CD14-positive monocyte (primary cell): ENCODE results near the gene DTWD2. TPM values are rescaled to one million over a fixed set of nuclear protein-coding genes. Genes with fewer than 3 reads are reported as not detected.
A peak's percentile ranks its signal among the peaks of the same experiment; 100 is the strongest.

ENCODE experiments used
- DNase-seq, 3 donors: peaks; one replicate each; pipeline ENCODE4 v3.0.0-alpha.2; 2011 to 2022
- H2AFZ ChIP-seq: 2 replicates; pipeline ENCODE4 v1.6.0; 2012; ENCODE audit warnings: mild to moderate bottlenecking, low read depth, low read length, inconsistent platforms; ENCODE audit not compliant: insufficient read depth, poor library complexity, severe bottlenecking
- H3K27ac ChIP-seq, 2 donors: 1 replicate in 1 of 2; 2 replicates in 1 of 2; pipeline ENCODE4 v1.5.1; 2012 to 2013; ENCODE audit warnings: low read length in 2 of 2, control low read depth in 1 of 2, inconsistent platforms in 1 of 2, low read depth in 1 of 2, mild to moderate bottlenecking in 1 of 2
- H3K27me3 ChIP-seq, 2 donors: one replicate each; pipeline versions ENCODE4 v1.6.0 to v1.6.1; 2011 to 2013; ENCODE audit warnings: low read length in 2 of 2; ENCODE audit not compliant: control insufficient read depth in 2 of 2, insufficient read depth in 2 of 2
- H3K36me3 ChIP-seq, 2 donors: replicated peaks in 1 of 2; 1 replicate in 1 of 2; 2 replicates in 1 of 2; pipeline versions ENCODE4 v1.5.1 to v1.6.1; 2012 to 2013; ENCODE audit warnings: low read length in 2 of 2, control low read depth in 1 of 2, inconsistent platforms in 1 of 2, mild to moderate bottlenecking in 1 of 2; ENCODE audit not compliant: insufficient read depth in 2 of 2, control insufficient read depth in 1 of 2
- H3K4me1 ChIP-seq, 2 donors: 1 replicate in 1 of 2; 2 replicates in 1 of 2; pipeline versions ENCODE4 v1.5.1 to v1.6.1; 2012 to 2013; ENCODE audit warnings: low read length in 2 of 2, control low read depth in 1 of 2, inconsistent platforms in 1 of 2, mild to moderate bottlenecking in 1 of 2, moderate library complexity in 1 of 2; ENCODE audit not compliant: insufficient read depth in 2 of 2, control insufficient read depth in 1 of 2
- H3K4me2 ChIP-seq: replicated peaks from 2 replicates; pipeline ENCODE3; 2012; ENCODE audit warnings: low read length, moderate library complexity, mild to moderate bottlenecking; ENCODE audit not compliant: poor library complexity, severe bottlenecking; ENCODE audit errors: extremely low read depth
- H3K4me3 ChIP-seq, 3 experiments: fragments of 200-600 bp in 1 of 3; sonication (generic) in 1 of 3; replicated peaks in 1 of 3; 1 replicate in 2 of 3; 2 replicates in 1 of 3; pipeline ENCODE4 v1.5.1; 2011 to 2013; ENCODE audit warnings: low read length in 3 of 3, mild to moderate bottlenecking in 3 of 3, control low read depth in 2 of 3, low read depth in 2 of 3, inconsistent platforms in 1 of 3, moderate library complexity in 1 of 3
- H3K79me2 ChIP-seq: 2 replicates; pipeline ENCODE4 v1.6.0; 2012; ENCODE audit warnings: mild to moderate bottlenecking, control low read depth, inconsistent platforms, low read length, moderate library complexity; ENCODE audit not compliant: insufficient read depth
- H3K9ac ChIP-seq: 2 replicates; pipeline ENCODE4 v1.6.0; 2017; ENCODE audit warnings: low read length, mild to moderate bottlenecking; ENCODE audit not compliant: insufficient read depth, poor library complexity, severe bottlenecking
- H3K9me3 ChIP-seq, 2 donors: replicated peaks in 1 of 2; 1 replicate in 1 of 2; 2 replicates in 1 of 2; pipeline versions ENCODE4 v1.5.1 to v1.6.1; 2012 to 2013; ENCODE audit warnings: low read length in 2 of 2, control low read depth in 1 of 2; ENCODE audit not compliant: control insufficient read depth in 1 of 2, insufficient read depth in 1 of 2
- H4K20me1 ChIP-seq: 2 replicates; pipeline ENCODE4 v1.6.0; 2012; ENCODE audit warnings: mild to moderate bottlenecking, low read length, control low read depth, moderate library complexity; ENCODE audit not compliant: insufficient read depth
- H3K27ac Mint-ChIP-seq, 7 donors: one replicate each; pipeline ENCODE4 v1.8.0; 2020; ENCODE audit warnings: mild to moderate bottlenecking in 7 of 7, mixed read lengths in 7 of 7, moderate library complexity in 6 of 7, inconsistent platforms in 2 of 7
- H3K27me3 Mint-ChIP-seq, 3 donors: one replicate each; pipeline ENCODE4 v1.8.0; 2021 to 2022; ENCODE audit warnings: low read depth in 3 of 3, mild to moderate bottlenecking in 3 of 3, mixed read lengths in 3 of 3, moderate library complexity in 3 of 3, inconsistent platforms in 1 of 3
- H3K36me3 Mint-ChIP-seq, 2 donors: one replicate each; pipeline ENCODE4 v1.8.0; 2020; ENCODE audit warnings: mixed read lengths in 2 of 2, inconsistent platforms in 1 of 2, mild to moderate bottlenecking in 1 of 2
- H3K4me1 Mint-ChIP-seq: one replicate; pipeline ENCODE4 v1.8.0; 2020; ENCODE audit warnings: mild to moderate bottlenecking, mixed read lengths
- H3K4me3 Mint-ChIP-seq, 2 donors: one replicate each; pipeline ENCODE4 v1.8.0; 2020; ENCODE audit warnings: mild to moderate bottlenecking in 2 of 2, mixed read lengths in 2 of 2, moderate library complexity in 1 of 2
- H3K9me3 Mint-ChIP-seq, 7 donors: one replicate each; pipeline ENCODE4 v1.8.0; 2020 to 2022; ENCODE audit warnings: mixed read lengths in 7 of 7, mild to moderate bottlenecking in 6 of 7, moderate library complexity in 6 of 7, inconsistent platforms in 2 of 7
- CTCF ChIP-seq: fragments of 200-600 bp; IDR thresholded peaks from one replicate; pipeline ENCODE4 v1.8.0; 2022; ENCODE audit warnings: antibody characterized with exemption, mild to moderate bottlenecking
- WGBS: methylation state at CpG from one replicate; pipeline ENCODE4 v1.1.5; 2013; ENCODE audit warnings: missing lambda C conversion rate; ENCODE audit not compliant: insufficient coverage; 5-methylcytosine and 5-hydroxymethylcytosine counted together
- intact Hi-C, 2 donors: fragments of 100-400 bp; cut with micrococcal nuclease; formaldehyde crosslinking; loops; one replicate each; pipeline versions ENCODE4 v1.15.0 to v1.15.1; 2023
- polyA plus RNA-seq, 3 donors: library from polyadenylated mRNA; depleted of rRNA in 1 of 3; unstranded in 2 of 3; stranded (reverse) in 1 of 3; fragments of 300-500 nt in 2 of 3; fragments of >200 nt in 1 of 3; fragmentation: Illumina TruSeq in 2 of 3; gene quantifications; 1 replicate in 2 of 3; 2 replicates in 1 of 3; pipeline ENCODE4 v1.2.3, GENCODE V29; 2012 to 2021

Gene DTWD2
- polyA plus RNA-seq, 3 donors = 1.2 to 2.7 (median 2.5) TPM

DNA sequence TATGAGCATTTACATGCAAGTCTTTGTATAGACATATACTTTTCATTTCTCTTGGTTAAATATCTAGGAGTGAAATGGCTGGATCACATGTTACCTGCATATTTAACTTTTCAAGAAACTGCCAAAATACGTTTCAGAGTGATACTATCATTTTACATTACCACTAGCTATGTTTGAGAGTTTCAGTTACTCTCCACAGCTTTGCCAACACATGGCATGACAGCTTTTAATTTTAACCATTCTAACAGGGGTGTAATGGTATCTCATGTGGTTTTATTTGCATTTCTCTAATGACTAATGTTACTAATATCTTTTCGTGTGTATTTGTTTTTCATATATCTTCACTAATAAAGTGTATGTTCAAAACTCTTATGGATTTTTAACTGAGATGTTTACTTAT, 99.8 kb downstream of the DTWD2 start:
- Histone ChIP-seq H3K4me2 (no peak overlapping the region), H3K4me1 (no peaks in the 10 kb centered on the region), H4K20me1 (no peaks in the 10 kb centered on the region), H3K79me2 (no peaks in the 10 kb centered on the region), H3K9me3 (no peaks in the 10 kb centered on the region), H3K27me3 (no peaks in the 10 kb centered on the region), H3K27ac (no peak overlapping the region), H3K4me3 (no peak overlapping the region), H3K36me3 (no peaks in the 10 kb centered on the region), H2AFZ (no peak overlapping the region), H3K9ac (no peak overlapping the region)
- H3K27ac Mint-ChIP-seq = no peak overlapping the region
- TF ChIP-seq CTCF = no peak
- H3K36me3 Mint-ChIP-seq = peaks cover 0 to 2% of the 10 kb centered on the region in 2 donors
- no peak for DNase-seq
- intact Hi-C loops = no loop called here
- H3K27me3 Mint-ChIP-seq = no peaks in the 10 kb centered on the region
- H3K4me3 Mint-ChIP-seq = no peak overlapping the region
- no CpG with 5 or more reads among the region's 2 CpGs for WGBS
- H3K4me1 Mint-ChIP-seq = peaks cover 2% of the 10 kb centered on the region
- peaks cover 0 to 3% (median 0%) of the 10 kb centered on the region in 7 donors for H3K9me3 Mint-ChIP-seq

GRCh38 chr5:118883362-118883761, 105.0 kb downstream of the DTWD2 start:
- no peaks in the 10 kb centered on the region for H3K27me3 ChIP-seq
- no peak overlapping the region for H3K27ac ChIP-seq
- no peak overlapping the region for H3K9ac ChIP-seq
- DNase-seq = no peak
- intact Hi-C loops = no loop called here
- Mint-ChIP-seq H3K9me3 (peaks cover 0 to 11% (median 5%) of the 10 kb centered on the region in 7 donors), H3K36me3 (no peaks in the 10 kb centered on the region), H3K27ac (peak overlapping the region in 1 of 7 donors; percentile 31), H3K27me3 (no peaks in the 10 kb centered on the region), H3K4me1 (peaks cover 13% of the 10 kb centered on the region), H3K4me3 (no peak overlapping the region)
- WGBS = no CpG with 5 or more reads among the region's 2 CpGs
- H3K4me1 ChIP-seq = no peaks in the 10 kb centered on the region
- H2AFZ ChIP-seq = no peak overlapping the region
- H3K79me2 ChIP-seq = no peaks in the 10 kb centered on the region
- H3K9me3 ChIP-seq = peaks cover 0 to 4% of the 10 kb centered on the region in 2 donors
- no peaks in the 10 kb centered on the region for H3K36me3 ChIP-seq
- no peaks in the 10 kb centered on the region for H4K20me1 ChIP-seq
- no peak overlapping the region for H3K4me2 ChIP-seq
- no peak for TF ChIP-seq CTCF
- H3K4me3 ChIP-seq = no peak overlapping the region
